ENCODE data around the gene AP2B1. TPM values are rescaled to one million over a fixed set of nuclear protein-coding genes. Genes with fewer than 3 reads are reported as not detected.
"Not testable (repeated sequence)": the region's sequence is repeated elsewhere in the genome, so short reads cannot be mapped to it uniquely, and the experiment has no call there.

The AP2B1 gene
- total RNA-seq, 2 donors from 2014 or later: 95.9 to 114 TPM

DNA sequence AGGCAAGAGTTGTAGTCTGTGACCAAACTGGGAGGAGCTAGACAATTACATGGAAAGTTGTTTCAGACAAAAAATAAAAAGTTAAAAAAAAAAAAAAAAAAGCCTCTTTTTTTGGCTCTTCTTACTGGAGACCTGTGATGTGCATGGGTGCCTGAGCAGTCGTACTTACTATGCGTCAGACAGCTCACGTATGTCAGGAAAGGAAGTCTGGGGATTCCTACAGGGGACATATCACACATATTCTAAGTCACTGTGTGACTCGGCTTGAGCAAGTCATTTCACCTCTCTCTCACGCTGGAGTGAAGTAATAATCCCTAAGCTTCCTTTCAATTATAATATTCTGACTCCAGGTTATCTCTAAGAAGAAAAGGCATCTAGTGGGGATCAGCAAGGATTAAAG is 32.5 kb upstream of the AP2B1 start:
- H3K27me3 Mint-ChIP-seq: peaks cover 18% of the 10 kb centered on the region
- no peaks in the 10 kb centered on the region for H3K4me1 Mint-ChIP-seq
- ATAC-seq: no peak
- no peak overlapping the region for H3K27ac Mint-ChIP-seq
- H3K9me3 ChIP-seq (ENCODE audit: control insufficient read depth, low read length, poor library complexity, severe bottlenecking): no peaks in the 10 kb centered on the region
- no peaks in the 10 kb centered on the region for H3K36me3 Mint-ChIP-seq (ENCODE audit: low read depth)
- no peak for DNase-seq
- no peak overlapping the region for H3K4me3 Mint-ChIP-seq

DNA sequence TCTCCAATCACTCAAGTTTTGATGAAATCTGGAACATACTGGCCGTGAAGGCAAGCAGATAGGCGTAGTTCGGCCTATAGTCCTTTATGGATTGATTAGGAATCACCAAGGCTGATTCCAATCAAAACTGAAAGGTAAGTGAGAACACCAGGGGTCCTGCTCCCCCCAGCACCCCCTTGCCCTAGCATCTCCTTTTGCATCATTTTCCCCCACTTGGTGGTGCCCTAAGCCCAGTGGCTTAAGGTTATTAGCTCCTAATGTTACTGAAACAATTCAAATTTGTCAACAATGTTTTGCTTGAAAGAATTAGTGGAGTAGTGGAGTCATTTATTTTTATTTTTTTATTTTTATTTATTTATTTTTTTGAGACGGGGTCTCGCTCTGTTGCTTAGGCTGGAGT is 31.4 kb upstream of the AP2B1 start:
- Mint-ChIP-seq H3K27me3 (peaks cover 27% of the 10 kb centered on the region), H3K4me1 (no peaks in the 10 kb centered on the region), H3K36me3 (ENCODE audit: low read depth) (no peaks in the 10 kb centered on the region), H3K4me3 (no peak overlapping the region), H3K27ac (no peak overlapping the region)
- no peaks in the 10 kb centered on the region for H3K9me3 ChIP-seq (ENCODE audit: control insufficient read depth, low read length, poor library complexity, severe bottlenecking)
- no peak for DNase-seq
- no peak for ATAC-seq

DNA sequence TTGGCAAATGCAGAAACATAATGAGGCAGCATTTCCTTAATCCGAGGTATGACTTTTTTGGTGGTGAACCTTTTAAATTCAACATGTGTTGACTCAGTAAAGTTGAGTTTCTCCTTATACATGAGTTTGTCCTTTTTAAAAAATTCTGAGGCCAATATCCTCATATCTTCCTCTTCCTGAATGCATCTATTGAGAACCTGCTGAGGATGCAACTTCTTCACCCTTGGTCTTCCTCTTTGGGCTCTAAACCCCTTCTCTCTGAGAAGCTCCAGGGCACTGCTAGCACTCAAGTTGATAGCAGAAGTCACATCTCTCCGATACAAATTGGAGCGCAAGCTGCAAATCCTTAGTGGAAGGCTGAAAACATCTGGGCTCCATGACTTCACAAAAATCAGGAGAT is 29.8 kb upstream of the AP2B1 start:
- no peaks in the 10 kb centered on the region for H3K9me3 ChIP-seq (ENCODE audit: control insufficient read depth, low read length, poor library complexity, severe bottlenecking)
- Mint-ChIP-seq H3K27ac (no peak overlapping the region), H3K27me3 (peaks cover 29% of the 10 kb centered on the region), H3K36me3 (ENCODE audit: low read depth) (no peaks in the 10 kb centered on the region), H3K4me3 (no peak overlapping the region), H3K4me1 (no peaks in the 10 kb centered on the region)
- ATAC-seq (no peak), DNase-seq (no peak)

DNA sequence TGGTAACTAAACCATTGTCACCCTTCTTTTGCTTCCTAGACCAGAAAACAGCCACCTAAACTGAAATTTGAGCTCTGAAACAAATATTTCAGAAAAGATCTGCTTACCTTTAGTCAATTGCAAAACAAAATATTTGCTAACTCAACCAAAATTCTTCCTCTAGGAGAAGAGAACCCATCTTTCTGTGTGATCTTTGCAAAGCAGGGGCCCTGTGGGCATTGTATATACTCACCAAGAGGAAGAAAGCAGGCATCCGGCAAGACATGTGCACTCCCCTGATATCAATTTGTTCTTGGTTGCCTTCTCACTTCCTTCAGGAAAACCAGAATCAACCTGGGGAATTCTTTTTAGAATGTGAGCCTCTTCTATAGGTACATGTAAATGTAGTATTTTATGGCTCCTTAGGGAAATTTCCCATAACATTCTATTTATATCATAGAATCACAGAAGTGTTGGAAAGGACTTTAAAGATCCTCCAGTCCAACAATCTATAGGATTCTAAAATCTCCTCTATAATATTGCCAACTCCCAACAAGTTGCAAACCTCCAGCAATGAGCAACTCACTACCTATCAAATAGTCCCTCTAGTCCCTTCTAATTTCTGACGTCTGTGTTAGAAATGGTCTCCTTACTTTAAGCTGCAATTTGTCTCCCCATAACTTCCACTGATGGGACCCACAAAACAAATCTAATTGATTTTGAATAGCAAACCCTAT is 27.5 kb upstream of the AP2B1 start:
- H3K27me3 Mint-ChIP-seq: peaks cover 29% of the 10 kb centered on the region
- DNase-seq (no peak), ATAC-seq (no peak)
- no peaks in the 10 kb centered on the region for H3K9me3 ChIP-seq (ENCODE audit: control insufficient read depth, low read length, poor library complexity, severe bottlenecking)
- no peak overlapping the region for H3K4me3 Mint-ChIP-seq
- no peak overlapping the region for H3K27ac Mint-ChIP-seq
- no peaks in the 10 kb centered on the region for H3K4me1 Mint-ChIP-seq
- no peaks in the 10 kb centered on the region for H3K36me3 Mint-ChIP-seq (ENCODE audit: low read depth)

DNA sequence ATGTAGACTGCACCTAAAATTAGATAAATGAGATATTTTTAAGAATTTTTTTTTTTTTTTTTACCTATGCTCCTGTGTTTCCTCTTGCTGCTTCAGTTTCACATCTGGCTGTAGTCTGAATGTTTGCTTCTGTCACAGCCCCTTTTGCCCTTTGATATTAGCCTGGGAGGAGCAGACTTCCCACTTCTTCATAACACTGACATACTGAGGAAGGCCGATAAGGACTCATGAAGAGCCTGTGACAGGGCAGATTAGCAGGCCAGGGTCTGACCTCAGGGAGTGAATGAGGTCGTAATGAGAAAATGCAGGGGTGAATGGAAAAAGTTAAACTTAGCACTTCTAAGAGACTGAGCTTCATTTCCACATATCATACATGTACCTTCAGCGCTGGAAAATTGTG is 26.4 kb upstream of the AP2B1 start, which contains the start of gene SLFN14:
SLFN14 (minus strand) TSS at position 117 of the 400 bp plus-strand sequence. CDS start 2,757 bp downstream, outside the sequence.
- H3K4me1 Mint-ChIP-seq: no peaks in the 10 kb centered on the region
- no peak within 1 kb of the TSS for H3K27ac Mint-ChIP-seq
- no peak within 1 kb of the TSS for H3K4me3 Mint-ChIP-seq
- no peaks in the 10 kb centered on the region for H3K36me3 Mint-ChIP-seq (ENCODE audit: low read depth)
- no peak for ATAC-seq
- peaks cover 29% of the 10 kb centered on the region for H3K27me3 Mint-ChIP-seq
- no peak for DNase-seq
- no peaks in the 10 kb centered on the region for H3K9me3 ChIP-seq (ENCODE audit: control insufficient read depth, low read length, poor library complexity, severe bottlenecking)

DNA sequence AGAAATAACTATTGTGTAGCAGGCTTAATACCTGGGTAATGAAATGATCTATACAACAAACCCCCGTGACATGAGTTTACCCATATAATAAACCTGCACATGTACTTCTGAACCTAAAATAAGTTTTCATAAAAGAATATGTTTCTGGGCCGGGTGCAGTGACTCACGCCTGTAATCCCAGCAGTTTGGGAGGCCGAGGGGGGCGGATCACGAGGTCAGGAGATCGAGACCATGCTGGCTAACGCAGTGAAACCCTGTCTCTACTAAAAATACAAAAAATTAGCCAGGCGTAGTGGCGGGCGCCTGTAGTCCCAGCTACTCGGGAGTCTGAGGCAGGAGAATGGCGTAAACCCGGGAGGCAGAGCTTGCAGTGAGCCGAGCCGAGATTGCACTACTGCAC is 23.9 kb upstream of the AP2B1 start:
- not testable (repeated sequence) for H3K27ac Mint-ChIP-seq, H3K4me1 Mint-ChIP-seq

DNA sequence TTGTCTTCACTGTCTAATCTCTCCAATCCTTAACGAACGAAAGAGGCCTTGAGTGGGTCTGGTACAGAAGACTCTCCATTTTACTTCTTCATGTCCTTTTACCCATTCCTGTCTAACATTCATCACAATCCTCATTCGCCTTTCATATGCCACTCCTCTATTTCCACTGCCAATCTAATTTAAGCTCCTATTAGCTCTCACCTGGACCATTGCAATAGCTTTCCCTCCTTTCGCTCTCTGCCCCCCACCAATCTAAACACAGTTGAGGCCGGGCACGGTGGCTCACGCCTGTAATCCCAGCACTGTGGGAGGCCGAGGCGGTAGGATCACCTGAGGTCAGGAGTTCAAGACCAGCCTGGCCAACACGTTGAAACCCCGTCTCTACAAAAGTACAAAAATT is 20.2 kb upstream of the AP2B1 start:
- H3K27ac Mint-ChIP-seq: no peak overlapping the region
- H3K27me3 Mint-ChIP-seq: no peaks in the 10 kb centered on the region
- no peak for DNase-seq
- H3K36me3 Mint-ChIP-seq (ENCODE audit: low read depth): peaks cover 3% of the 10 kb centered on the region
- peaks cover 24% of the 10 kb centered on the region for H3K4me1 Mint-ChIP-seq
- ATAC-seq: no peak
- no peaks in the 10 kb centered on the region for H3K9me3 ChIP-seq (ENCODE audit: control insufficient read depth, low read length, poor library complexity, severe bottlenecking)
- peak overlapping the region; percentile 97 for H3K4me3 Mint-ChIP-seq

More for the DNA sequence above, 23.9 kb upstream of the AP2B1 start:
- not testable (repeated sequence) for H3K4me3 Mint-ChIP-seq; H3K36me3 Mint-ChIP-seq (ENCODE audit: low read depth); H3K9me3 ChIP-seq (ENCODE audit: control insufficient read depth, low read length, poor library complexity, severe bottlenecking); DNase-seq; ATAC-seq
- peaks cover 23% of the 10 kb centered on the region for H3K27me3 Mint-ChIP-seq

DNA sequence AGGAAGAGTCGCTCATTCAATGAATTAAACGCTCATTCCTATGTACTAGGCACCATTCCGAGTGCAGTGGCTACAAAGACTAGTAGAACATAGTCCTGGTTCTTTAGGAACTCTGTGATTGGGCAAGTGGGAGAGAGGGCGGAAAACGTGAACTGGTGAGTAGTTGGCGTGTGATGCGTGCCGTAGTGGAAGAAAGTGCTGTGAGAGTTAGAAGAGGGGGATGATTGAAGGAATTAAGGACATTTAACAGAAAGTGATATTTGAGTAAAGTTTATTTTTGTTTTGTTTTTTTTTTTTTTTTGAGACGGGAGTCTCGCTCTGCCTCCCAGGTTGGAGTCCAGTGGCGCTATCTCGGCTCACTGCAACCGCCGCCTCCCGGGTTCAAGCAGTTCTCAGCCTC is 18.6 kb upstream of the AP2B1 start:
- Mint-ChIP-seq H3K36me3 (ENCODE audit: low read depth) (peaks cover 3% of the 10 kb centered on the region), H3K4me3 (peak overlapping the region; percentile 97), H3K27me3 (no peaks in the 10 kb centered on the region), H3K27ac (peak overlapping the region; percentile 96), H3K4me1 (peaks cover 24% of the 10 kb centered on the region)
- peak in 1 of 3 donors; percentile 16 for DNase-seq
- ATAC-seq: peak; percentile 22
- H3K9me3 ChIP-seq (ENCODE audit: control insufficient read depth, low read length, poor library complexity, severe bottlenecking): no peaks in the 10 kb centered on the region

DNA sequence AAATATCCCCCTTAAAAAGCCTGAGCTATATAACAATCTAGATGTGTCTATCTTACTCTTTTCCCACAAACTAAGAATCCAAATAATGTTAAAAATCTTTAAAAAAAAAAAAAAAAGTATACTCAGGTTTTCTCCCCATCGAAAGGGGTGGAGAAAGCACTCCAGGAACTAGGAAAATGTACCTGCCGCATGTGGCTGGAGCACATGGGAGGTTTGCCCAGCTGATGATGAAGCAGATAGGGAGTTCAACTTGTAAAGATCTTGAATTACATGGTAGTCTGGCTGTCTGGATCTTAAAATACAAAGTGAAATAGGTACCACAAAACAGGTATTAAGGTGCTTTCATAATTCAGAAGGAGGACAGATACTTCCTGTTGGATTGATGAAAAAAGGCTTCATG is 17.7 kb upstream of the AP2B1 start:
- Mint-ChIP-seq H3K4me1 (peaks cover 24% of the 10 kb centered on the region), H3K27ac (peak overlapping the region; percentile 59), H3K4me3 (peak overlapping the region; percentile 97), H3K27me3 (no peaks in the 10 kb centered on the region), H3K36me3 (ENCODE audit: low read depth) (peaks cover 3% of the 10 kb centered on the region)
- ATAC-seq (no peak), DNase-seq (no peak)
- H3K9me3 ChIP-seq (ENCODE audit: control insufficient read depth, low read length, poor library complexity, severe bottlenecking): no peaks in the 10 kb centered on the region

DNA sequence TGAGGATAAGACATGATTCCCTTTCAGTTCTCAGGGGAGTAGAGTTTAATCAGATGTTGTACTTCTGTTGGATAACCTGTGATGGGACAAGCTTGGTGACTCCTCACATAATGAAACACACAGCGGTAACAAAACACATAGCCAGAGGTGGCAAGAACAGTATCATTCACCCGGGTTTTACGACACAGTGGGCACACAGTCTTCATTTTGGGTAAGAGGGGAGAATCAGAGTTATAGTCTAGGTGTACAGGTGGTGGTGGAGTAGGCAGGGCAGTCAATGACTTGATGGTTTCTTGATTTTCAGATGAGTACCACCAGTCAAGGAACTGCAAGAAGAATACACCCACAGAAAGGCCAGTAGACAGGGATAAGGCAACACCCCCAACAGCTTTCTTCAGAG is 11.4 kb upstream of the AP2B1 start:
- Mint-ChIP-seq H3K4me3 (no peak overlapping the region), H3K27ac (no peak overlapping the region), H3K36me3 (ENCODE audit: low read depth) (peaks cover 4% of the 10 kb centered on the region), H3K27me3 (no peaks in the 10 kb centered on the region), H3K4me1 (peaks cover 15% of the 10 kb centered on the region)
- DNase-seq: no peak
- H3K9me3 ChIP-seq (ENCODE audit: control insufficient read depth, low read length, poor library complexity, severe bottlenecking): no peaks in the 10 kb centered on the region
- no peak for ATAC-seq

DNA sequence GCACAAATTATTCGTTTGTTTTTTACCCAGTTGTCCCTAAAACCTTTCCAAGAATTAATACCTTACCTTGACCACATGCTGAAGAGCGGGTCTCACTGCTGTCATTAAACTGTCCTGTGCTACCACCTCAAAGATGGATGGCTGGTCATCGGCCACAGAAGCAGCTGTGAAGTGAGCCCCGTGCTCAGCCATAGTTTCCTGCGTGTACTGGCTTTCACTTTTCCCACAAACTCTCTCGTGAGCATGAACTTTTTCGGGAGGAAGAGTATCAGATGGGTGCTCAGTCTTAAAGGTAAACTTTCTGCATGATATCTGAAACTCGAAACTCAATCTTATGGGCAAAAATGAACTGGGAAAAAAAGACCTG is 9.3 kb upstream of the AP2B1 start:
- no peaks in the 10 kb centered on the region for H3K9me3 ChIP-seq (ENCODE audit: control insufficient read depth, low read length, poor library complexity, severe bottlenecking)
- H3K27ac Mint-ChIP-seq: peak overlapping the region; percentile 100
- peaks cover 4% of the 10 kb centered on the region for H3K36me3 Mint-ChIP-seq (ENCODE audit: low read depth)
- H3K4me1 Mint-ChIP-seq: peaks cover 15% of the 10 kb centered on the region
- DNase-seq (no peak), ATAC-seq (no peak)
- H3K4me3 Mint-ChIP-seq: peak overlapping the region; percentile 98
- H3K27me3 Mint-ChIP-seq: no peaks in the 10 kb centered on the region

DNA sequence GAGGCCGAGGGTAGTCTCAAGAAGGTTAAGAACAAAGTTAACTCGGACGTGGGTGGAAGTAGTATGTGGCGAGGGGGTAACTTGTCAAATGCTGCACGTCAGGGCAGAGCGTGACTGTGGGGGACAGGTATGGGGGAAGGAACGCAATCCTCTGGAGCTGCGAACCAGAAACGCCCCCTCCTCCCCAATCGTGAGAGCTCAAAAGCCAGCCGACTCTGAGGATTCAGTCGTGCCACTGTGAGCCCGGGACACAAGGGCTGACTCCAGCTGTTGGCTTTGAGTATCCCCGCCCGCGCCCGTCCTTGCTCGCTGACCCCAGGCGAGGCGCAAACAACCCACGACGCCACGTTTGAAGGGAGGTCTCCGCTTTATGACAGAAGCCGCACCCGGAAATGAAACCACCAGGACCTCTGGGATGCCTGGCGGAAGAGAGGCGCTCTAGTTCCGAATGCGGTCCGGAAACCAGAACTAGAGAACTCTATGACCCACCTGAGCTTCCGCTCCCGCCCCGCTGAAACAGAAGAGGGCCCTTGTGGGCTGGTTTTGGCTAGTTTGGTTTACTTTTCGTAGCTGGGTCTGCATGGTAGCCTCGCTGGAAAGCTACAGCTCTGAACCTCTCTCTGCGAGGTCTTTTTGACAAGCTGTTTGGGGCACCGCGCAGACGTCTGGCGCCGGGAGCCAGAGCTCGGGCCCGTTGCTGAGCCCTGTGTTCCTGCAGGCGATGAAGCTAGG is 8.8 kb upstream of the AP2B1 start, which contains the start of gene PEX12:
PEX12 (minus strand) TSS at position 375 of the 732 bp plus-strand sequence. CDS start 550 bp downstream, outside the sequence.
- H3K27me3 Mint-ChIP-seq: no peaks in the 10 kb centered on the region
- peaks cover 15% of the 10 kb centered on the region for H3K4me1 Mint-ChIP-seq
- peak within 1 kb of the TSS; percentile 98 for H3K4me3 Mint-ChIP-seq
- peaks cover 4% of the 10 kb centered on the region for H3K36me3 Mint-ChIP-seq (ENCODE audit: low read depth)
- peak within 1 kb of the TSS; percentile 100 for H3K27ac Mint-ChIP-seq
- no peaks in the 10 kb centered on the region for H3K9me3 ChIP-seq (ENCODE audit: control insufficient read depth, low read length, poor library complexity, severe bottlenecking)
- DNase-seq (peak; percentile 71 to 80 (median 74)), ATAC-seq (peak; percentile 98)

DNA sequence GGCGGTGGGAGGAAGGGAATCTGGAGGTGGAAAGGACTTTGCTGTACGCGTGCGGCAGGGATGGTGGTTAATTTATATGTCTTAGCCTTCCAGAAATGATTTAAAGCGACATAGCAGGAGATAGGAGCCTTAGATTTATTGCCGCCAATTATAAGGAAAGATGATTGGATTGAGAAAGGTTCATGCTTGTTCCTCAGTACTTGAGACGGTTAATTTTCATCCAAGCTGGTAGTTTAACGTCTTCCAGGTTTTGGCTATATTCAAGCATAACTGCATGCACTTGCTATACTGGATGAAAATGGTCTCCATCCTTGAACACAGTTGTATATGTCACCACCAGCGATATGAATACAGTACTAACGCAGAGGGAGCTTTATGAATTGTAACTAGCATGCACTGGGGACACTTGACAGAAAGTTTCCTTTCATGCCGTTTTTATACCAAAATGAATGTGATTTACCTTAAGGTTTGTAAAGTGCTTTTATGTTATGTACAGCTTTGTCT is 8.1 kb upstream of the AP2B1 start:
- no peak for DNase-seq
- ATAC-seq: no peak

More for the DNA sequence above, 8.1 kb upstream of the AP2B1 start:
- H3K9me3 ChIP-seq (ENCODE audit: control insufficient read depth, low read length, poor library complexity, severe bottlenecking): no peaks in the 10 kb centered on the region
- Mint-ChIP-seq H3K27me3 (no peaks in the 10 kb centered on the region), H3K4me1 (peaks cover 15% of the 10 kb centered on the region), H3K4me3 (peak overlapping the region; percentile 98), H3K27ac (peak overlapping the region; percentile 100), H3K36me3 (ENCODE audit: low read depth) (peaks cover 4% of the 10 kb centered on the region)

Data from T-helper 17 cell (primary cell).